ENCODE results near the gene ZNF25. TPM values are rescaled to one million over a fixed set of nuclear protein-coding genes. Genes with fewer than 3 reads are reported as not detected.
"Not testable (repeated sequence)": the region's sequence is repeated elsewhere in the genome, so short reads cannot be mapped to it uniquely, and the experiment has no call there.

ZNF25 gene
- total RNA-seq, 1 donor, result 14.8 TPM

GRCh38 chr10:37948210-37948609, 28.2 kb downstream of the ZNF25 start:
- TF ChIP-seq CTCF (IDR thresholded peaks at IDR 0.05; ENCODE audit: insufficient read depth, low read length), result no peak
- no peak overlapping the region for H3K4me3 ChIP-seq (ENCODE audit: low read depth, low read length)
- DNase-seq (ENCODE audit: low read depth), result no peak

- no peak overlapping the region for H3K4me3 ChIP-seq (ENCODE audit: low read depth, low read length)
- no peak for DNase-seq (ENCODE audit: low read depth)
- no peak for TF ChIP-seq CTCF (IDR thresholded peaks at IDR 0.05; ENCODE audit: insufficient read depth, low read length)
Observed at GRCh38 chr10:37947526-37947925, 28.9 kb downstream of the ZNF25 start.

- no peak for TF ChIP-seq CTCF (IDR thresholded peaks at IDR 0.05; ENCODE audit: insufficient read depth, low read length)
- no peak for DNase-seq (ENCODE audit: low read depth)
- H3K4me3 ChIP-seq (ENCODE audit: low read depth, low read length), result no peak overlapping the region
Observed at GRCh38 chr10:37937864-37938263, 38.6 kb downstream of the ZNF25 start.

- no peak overlapping the region for H3K4me3 ChIP-seq (ENCODE audit: low read depth, low read length)
- DNase-seq (ENCODE audit: low read depth), result no peak
- no peak for TF ChIP-seq CTCF (IDR thresholded peaks at IDR 0.05; ENCODE audit: insufficient read depth, low read length)
Observed at GRCh38 chr10:37934791-37935190, 41.7 kb downstream of the ZNF25 start.

- DNase-seq (ENCODE audit: low read depth), result no peak
- H3K4me3 ChIP-seq (ENCODE audit: low read depth, low read length), result no peak overlapping the region
- no peak for TF ChIP-seq CTCF (IDR thresholded peaks at IDR 0.05; ENCODE audit: insufficient read depth, low read length)
Observed at GRCh38 chr10:37930423-37930822, 46.0 kb downstream of the ZNF25 start.

GRCh38 chr10:37908165-37908564, 68.3 kb downstream of the ZNF25 start:
- DNase-seq (ENCODE audit: low read depth); H3K4me3 ChIP-seq (ENCODE audit: low read depth, low read length): not testable (repeated sequence)

GRCh38 chr10:37906382-37906781, 70.1 kb downstream of the ZNF25 start:
- no peak for DNase-seq (ENCODE audit: low read depth)
- no peak for TF ChIP-seq CTCF (IDR thresholded peaks at IDR 0.05; ENCODE audit: insufficient read depth, low read length)
- H3K4me3 ChIP-seq (ENCODE audit: low read depth, low read length), result no peak overlapping the region

Small RNA genes within 50 kb of the gene (small RNA-seq; reads per million reads assigned to genes)
- gene RF00019, result not detected

Other genes starting within 250 kb of the ZNF25 start
- 8.6 and 8.7 TPM in 2 replicates for gene ZNF248, start 119.0 kb downstream of the ZNF25 start, total RNA-seq (ENCODE audit: low replicate concordance)
- 19.3 and 21.4 TPM in 2 replicates for gene ZNF33A, start 34.0 kb upstream of the ZNF25 start, total RNA-seq (ENCODE audit: low replicate concordance)
- gene ZNF37A, start 117.7 kb upstream of the ZNF25 start, total RNA-seq (ENCODE audit: low replicate concordance), result 6.0 and 16.2 TPM in 2 replicates

Measured in fibroblast of the aortic adventitia (primary cell).